CD4-positive, alpha-beta T cell (primary cell): ENCODE measurements around the gene TUB. TPM values are rescaled to one million over a fixed set of nuclear protein-coding genes. Genes with fewer than 3 reads are reported as not detected.

ENCODE experiments used
- ATAC-seq: fragments of 200-7000 bp; cut with Tn5 transposase; one replicate; pipeline ENCODE4 v1.10.0; 2022; ENCODE audit warnings: mild to moderate bottlenecking; ENCODE audit not compliant: poor library complexity
- CTCF ChIA-PET: fragments of 350-600 bp; sonication (Branson Sonifier 250); formaldehyde crosslinking; loops from one replicate; lab custom pipeline; 2021; ENCODE audit warnings: antibody characterized with exemption, inconsistent platforms; lab: Charles Lee
- POLR2A ChIA-PET: fragments of 350-600 bp; sonication (Branson Sonifier 250); formaldehyde crosslinking; loops from one replicate; lab custom pipeline; 2021; ENCODE audit warnings: antibody characterized with exemption, inconsistent platforms; lab: Charles Lee
- DNase-seq, 14 experiments: peaks; one replicate each; pipeline ENCODE4 v3.0.0-alpha.2; 2013 to 2020; ENCODE audit warnings: mixed read lengths in 2 of 14
- H3K27ac ChIP-seq, 2 donors: one replicate each; pipeline versions ENCODE4 v1.5.1 to v1.7.0; 2013; ENCODE audit warnings: low read length in 2 of 2, low read depth in 1 of 2, mild to moderate bottlenecking in 1 of 2
- H3K27me3 ChIP-seq, 2 experiments: 1 replicate in 1 of 2; 2 replicates in 1 of 2; pipeline versions ENCODE4 v1.6.1 to v1.7.0; 2013; ENCODE audit warnings: low read length in 2 of 2, control low read depth in 1 of 2, mild to moderate bottlenecking in 1 of 2, moderate library complexity in 1 of 2; ENCODE audit not compliant: insufficient read depth in 2 of 2, control insufficient read depth in 1 of 2
- H3K36me3 ChIP-seq: one replicate; pipeline ENCODE4 v1.6.1; 2013; ENCODE audit warnings: low read length, control low read depth; ENCODE audit not compliant: insufficient read depth
- H3K4me1 ChIP-seq: one replicate; pipeline ENCODE4 v1.6.1; 2013; ENCODE audit warnings: low read length, control low read depth; ENCODE audit not compliant: insufficient read depth
- H3K4me3 ChIP-seq: one replicate; pipeline ENCODE4 v1.5.1; 2013; ENCODE audit warnings: mild to moderate bottlenecking, low read length, moderate library complexity
- H3K9me3 ChIP-seq, 2 experiments: 1 replicate in 1 of 2; 2 replicates in 1 of 2; pipeline versions ENCODE4 v1.6.1 to v1.7.0; 2013; ENCODE audit warnings: low read length in 2 of 2, mild to moderate bottlenecking in 2 of 2, control low read depth in 1 of 2, moderate library complexity in 1 of 2; ENCODE audit not compliant: control insufficient read depth in 1 of 2, insufficient read depth in 1 of 2
- H3K27ac Mint-ChIP-seq: one replicate; pipeline ENCODE4 v1.8.0; 2020; ENCODE audit warnings: mixed read lengths
- H3K27me3 Mint-ChIP-seq: one replicate; pipeline ENCODE4 v1.8.0; 2021; ENCODE audit warnings: mixed read lengths
- H3K36me3 Mint-ChIP-seq: one replicate; pipeline ENCODE4 v1.8.0; 2021; ENCODE audit warnings: low read depth, mixed read lengths
- H3K4me1 Mint-ChIP-seq: one replicate; pipeline ENCODE4 v1.8.0; 2021; ENCODE audit warnings: low read depth, mixed read lengths
- H3K4me3 Mint-ChIP-seq: one replicate; pipeline ENCODE4 v1.8.0; 2020; ENCODE audit warnings: mild to moderate bottlenecking, mixed read lengths
- H3K9me3 Mint-ChIP-seq: one replicate; pipeline ENCODE4 v1.8.0; 2020; ENCODE audit warnings: mixed read lengths
- intact Hi-C, 2 experiments: fragments of 100-400 bp; cut with DNase I in 1 of 2; cut with micrococcal nuclease in 1 of 2; formaldehyde crosslinking; loops; one replicate each; pipeline versions ENCODE4 v1.15.1 to v1.9.0; 2023 to 2025; cut with DNase I, micrococcal nuclease
- total RNA-seq, 174 experiments: library from RNA in 2 of 174; stranded (reverse) in 2 of 174; gene quantifications; one replicate each; pipeline ENCODE4 v1.2.3 and lab custom pipeline; 2021 to 2026
- TF ChIP-seq, protein P1 (sequence below): fragments of 200-600 bp; IDR thresholded peaks from one replicate; pipeline ENCODE4 v1.8.0; 2022; ENCODE audit warnings: antibody characterized with exemption, mild to moderate bottlenecking

The TUB gene
- total RNA-seq, 2 experiments from 2014 or later = 0.08 TPM; not detected in 1

DNA sequence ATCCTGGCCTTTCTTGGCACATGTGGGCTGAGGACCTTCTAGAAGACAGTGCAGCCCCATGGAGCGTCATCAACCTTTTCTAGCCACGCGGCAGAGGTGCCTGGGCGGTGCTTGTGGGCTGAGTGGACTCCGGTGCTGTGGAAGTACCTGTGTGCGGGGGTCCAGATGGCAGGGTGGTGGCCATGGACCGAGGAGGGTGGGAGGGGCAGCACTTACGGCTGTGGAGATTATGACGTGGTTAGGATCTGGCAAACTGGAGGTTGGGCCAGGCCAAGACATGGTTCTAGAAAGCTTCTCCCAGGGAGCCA lies 2.0 kb downstream of the TUB start:
- Histone ChIP-seq H3K9me3 (peaks cover 0 to 4% of the 10 kb centered on the region in 2 experiments), H3K36me3 (no peaks in the 10 kb centered on the region), H3K4me1 (peaks cover 10% of the 10 kb centered on the region), H3K27me3 (peaks cover 32 to 34% of the 10 kb centered on the region in 2 experiments), H3K27ac (no peak overlapping the region), H3K4me3 (no peak overlapping the region)
- Mint-ChIP-seq H3K4me1 (peaks cover 4% of the 10 kb centered on the region), H3K27ac (no peak overlapping the region), H3K27me3 (peaks cover 76% of the 10 kb centered on the region), H3K4me3 (no peak overlapping the region), H3K9me3 (no peaks in the 10 kb centered on the region), H3K36me3 (no peaks in the 10 kb centered on the region)
- no peak for ATAC-seq
- ChIA-PET POLR2A (no interaction called here), CTCF (no interaction called here)
- intact Hi-C loops = no loop called here
- DNase-seq = no peak
- TF ChIP-seq, protein P1, sequence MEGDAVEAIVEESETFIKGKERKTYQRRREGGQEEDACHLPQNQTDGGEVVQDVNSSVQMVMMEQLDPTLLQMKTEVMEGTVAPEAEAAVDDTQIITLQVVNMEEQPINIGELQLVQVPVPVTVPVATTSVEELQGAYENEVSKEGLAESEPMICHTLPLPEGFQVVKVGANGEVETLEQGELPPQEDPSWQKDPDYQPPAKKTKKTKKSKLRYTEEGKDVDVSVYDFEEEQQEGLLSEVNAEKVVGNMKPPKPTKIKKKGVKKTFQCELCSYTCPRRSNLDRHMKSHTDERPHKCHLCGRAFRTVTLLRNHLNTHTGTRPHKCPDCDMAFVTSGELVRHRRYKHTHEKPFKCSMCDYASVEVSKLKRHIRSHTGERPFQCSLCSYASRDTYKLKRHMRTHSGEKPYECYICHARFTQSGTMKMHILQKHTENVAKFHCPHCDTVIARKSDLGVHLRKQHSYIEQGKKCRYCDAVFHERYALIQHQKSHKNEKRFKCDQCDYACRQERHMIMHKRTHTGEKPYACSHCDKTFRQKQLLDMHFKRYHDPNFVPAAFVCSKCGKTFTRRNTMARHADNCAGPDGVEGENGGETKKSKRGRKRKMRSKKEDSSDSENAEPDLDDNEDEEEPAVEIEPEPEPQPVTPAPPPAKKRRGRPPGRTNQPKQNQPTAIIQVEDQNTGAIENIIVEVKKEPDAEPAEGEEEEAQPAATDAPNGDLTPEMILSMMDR = no peak

DNA sequence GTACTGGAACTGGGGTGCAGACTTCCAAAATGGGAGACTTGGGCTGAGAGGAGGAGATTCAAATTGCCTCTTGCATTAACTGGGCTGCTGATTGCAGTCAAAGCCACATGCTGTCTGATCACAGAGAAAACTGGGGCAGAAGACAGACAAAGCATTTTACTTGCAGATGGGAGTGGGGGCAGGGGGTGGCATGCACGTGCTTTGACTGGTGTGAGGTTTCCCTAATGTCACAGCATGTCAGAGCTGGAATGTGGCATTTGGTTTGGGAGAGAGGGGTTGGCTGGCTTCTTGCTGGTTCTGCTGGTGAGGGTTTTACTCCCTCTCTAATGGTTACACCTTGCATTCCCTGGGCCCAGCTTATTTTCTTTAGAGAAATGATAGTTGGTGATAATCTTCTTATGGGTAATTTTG lies 2.9 kb downstream of the TUB start:
- CTCF ChIA-PET = interaction anchor here (0.7 kb wide), 1 partner anchor 31 kb away, joined by 3 read pairs; no protein-coding TSS in a partner anchor

DNA sequence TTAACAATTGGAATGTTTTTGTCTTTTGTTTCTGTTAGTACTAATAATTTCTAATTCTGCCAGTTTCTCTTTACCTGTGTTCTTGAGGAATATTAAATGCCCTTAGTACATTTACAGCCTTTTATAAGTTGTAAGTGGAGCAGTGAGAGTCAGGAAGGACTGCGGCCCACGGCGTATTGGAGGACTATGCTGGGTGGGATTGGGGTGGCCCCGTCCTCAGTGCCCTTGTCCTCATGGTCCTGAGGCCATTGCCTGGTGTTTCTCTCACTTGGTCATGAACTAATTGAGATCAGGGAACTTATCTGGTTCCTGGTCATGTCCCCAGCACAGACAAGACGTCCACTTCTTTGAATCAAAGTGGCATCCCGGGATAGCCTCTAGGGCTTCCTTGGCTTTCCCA lies 3.3 kb downstream of the TUB start:
- Mint-ChIP-seq H3K27me3 (peaks cover 64% of the 10 kb centered on the region), H3K27ac (no peak overlapping the region), H3K36me3 (no peaks in the 10 kb centered on the region), H3K9me3 (no peaks in the 10 kb centered on the region), H3K4me1 (peaks cover 4% of the 10 kb centered on the region), H3K4me3 (no peak overlapping the region)
- peaks cover 32 to 34% of the 10 kb centered on the region in 2 experiments for H3K27me3 ChIP-seq
- ChIA-PET CTCF (interaction anchor here (0.7 kb wide), 1 partner anchor 32 kb away, joined by 3 read pairs; no protein-coding TSS in a partner anchor), POLR2A (no interaction called here)
- H3K36me3 ChIP-seq = no peaks in the 10 kb centered on the region
- no peak for DNase-seq
- H3K4me3 ChIP-seq = no peak overlapping the region
- H3K9me3 ChIP-seq = peaks cover 0 to under 1% of the 10 kb centered on the region in 2 experiments
- TF ChIP-seq, protein P1 = no peak
- no peak for ATAC-seq
- intact Hi-C loops = no loop called here
- no peak overlapping the region for H3K27ac ChIP-seq
- H3K4me1 ChIP-seq = peaks cover 10% of the 10 kb centered on the region

More for the DNA sequence above, 2.9 kb downstream of the TUB start:
- no peaks in the 10 kb centered on the region for H3K36me3 ChIP-seq
- no peak overlapping the region for H3K4me3 ChIP-seq
- Mint-ChIP-seq H3K27me3 (peaks cover 68% of the 10 kb centered on the region), H3K9me3 (no peaks in the 10 kb centered on the region), H3K4me1 (peaks cover 4% of the 10 kb centered on the region), H3K27ac (no peak overlapping the region), H3K36me3 (no peaks in the 10 kb centered on the region), H3K4me3 (no peak overlapping the region)
- H3K4me1 ChIP-seq = peaks cover 10% of the 10 kb centered on the region
- peaks cover 0 to 4% of the 10 kb centered on the region in 2 experiments for H3K9me3 ChIP-seq
- TF ChIP-seq, protein P1 = no peak
- intact Hi-C loops = no loop called here
- POLR2A ChIA-PET = no interaction called here
- H3K27ac ChIP-seq = no peak overlapping the region
- H3K27me3 ChIP-seq = peaks cover 32 to 34% of the 10 kb centered on the region in 2 experiments
- no peak for ATAC-seq
- DNase-seq = no peak
